HUDEP-2 (cell line): ENCODE results near the gene TTC14.
A peak's percentile ranks its signal among the peaks of the same experiment; 100 is the strongest.

ENCODE experiments used
- DNase-seq, 76 experiments: peaks; one replicate each; lab custom pipeline; 2025; ENCODE audit not compliant: unreplicated experiment in 76 of 76; lab: John Stamatoyannopoulos, UW

Gene TTC14

GRCh38 chr3:180630371-180630770 is 28.4 kb downstream of the TTC14 start:
- no peak for DNase-seq

GRCh38 chr3:180631317-180631716 is 29.4 kb downstream of the TTC14 start:
- no peak for DNase-seq

- peak in 1 of 76 experiments; percentile 2 for DNase-seq
Measured at GRCh38 chr3:180633722-180634121, 31.8 kb downstream of the TTC14 start.

GRCh38 chr3:180640987-180641386 is 39.0 kb downstream of the TTC14 start:
- DNase-seq, result no peak

GRCh38 chr3:180646187-180646790 is 44.3 kb downstream of the TTC14 start:
- no peak for DNase-seq

- DNase-seq, result no peak
Measured at GRCh38 chr3:180656406-180656805, 54.4 kb downstream of the TTC14 start.

- no peak for DNase-seq
Measured at GRCh38 chr3:180657094-180657493, 55.1 kb downstream of the TTC14 start.
